IMR-90 (cell line): ENCODE data around the gene SCGB1C2.

ENCODE experiments used
- BHLHE40 ChIP-seq: fragments of 150-350 bp; IDR thresholded peaks from 2 replicates; pipeline ENCODE4 v1.6.1; 2016; ENCODE audit warnings: mild to moderate bottlenecking, low read depth, low read length
- CEBPB ChIP-seq: IDR thresholded peaks from 2 replicates; pipeline ENCODE4 v1.6.1; 2012; ENCODE audit warnings: low read depth, low read length, improper control_type of control experiment
- CHD1 ChIP-seq: IDR thresholded peaks from 2 replicates; pipeline ENCODE4 v1.6.1; 2012; ENCODE audit warnings: low read depth, low read length, improper control_type of control experiment
- MAZ ChIP-seq: IDR thresholded peaks from 2 replicates; pipeline ENCODE4 v1.6.1; 2012; ENCODE audit warnings: low read depth, mild to moderate bottlenecking, low read length, improper control_type of control experiment, moderate library complexity, borderline replicate concordance
- NFE2L2 ChIP-seq: fragments of 150-350 bp; IDR thresholded peaks from 2 replicates; pipeline ENCODE4 v1.6.1; 2016; ENCODE audit warnings: low read depth, mild to moderate bottlenecking, low read length
- POLR2A ChIP-seq: IDR thresholded peaks from 2 replicates; pipeline ENCODE4 v1.6.1; 2012; ENCODE audit warnings: mild to moderate bottlenecking, low read depth, low read length
- USF2 ChIP-seq: fragments of 150-350 bp; IDR thresholded peaks from 2 replicates; pipeline ENCODE4 v1.6.1; 2017; ENCODE audit warnings: mild to moderate bottlenecking, antibody characterized with exemption, low read length, low read depth
- TF ChIP-seq, protein P1 (sequence below): conservative IDR thresholded peaks from 2 replicates; pipeline ENCODE4 v1.5.1; 2012; ENCODE audit warnings: mild to moderate bottlenecking, low read depth, low read length, improper control_type of control experiment

DNA sequence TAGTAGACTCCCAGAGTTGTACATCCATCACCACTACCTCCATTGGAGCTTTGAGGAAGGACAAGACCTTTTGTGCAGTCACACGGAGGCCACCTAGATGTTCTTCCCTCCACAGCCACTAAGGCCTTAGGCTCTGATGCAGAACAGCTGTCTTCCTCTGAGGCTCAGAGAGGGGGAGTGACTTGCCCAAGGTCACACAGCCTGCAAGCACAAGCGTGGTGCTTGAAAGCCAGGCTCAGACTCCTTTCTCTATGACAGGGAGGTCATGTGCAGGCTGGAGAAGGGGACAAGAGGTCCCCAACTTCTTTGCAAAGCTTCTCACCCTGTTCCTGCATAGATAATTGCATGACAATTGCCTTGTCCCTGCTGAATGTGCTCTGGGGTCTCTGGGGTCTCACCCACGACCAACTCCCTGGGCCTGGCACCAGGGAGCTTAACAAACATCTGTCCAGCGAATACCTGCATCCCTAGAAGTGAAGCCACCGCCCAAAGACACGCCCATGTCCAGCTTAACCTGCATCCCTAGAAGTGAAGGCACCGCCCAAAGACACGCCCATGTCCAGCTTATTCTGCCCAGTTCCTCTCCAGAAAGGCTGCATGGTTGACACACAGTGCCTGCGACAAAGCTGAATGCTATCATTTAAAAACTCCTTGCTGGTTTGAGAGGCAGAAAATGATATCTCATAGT lies 12.7 kb downstream of the SCGB1C2 start:
- TF ChIP-seq, protein P1, sequence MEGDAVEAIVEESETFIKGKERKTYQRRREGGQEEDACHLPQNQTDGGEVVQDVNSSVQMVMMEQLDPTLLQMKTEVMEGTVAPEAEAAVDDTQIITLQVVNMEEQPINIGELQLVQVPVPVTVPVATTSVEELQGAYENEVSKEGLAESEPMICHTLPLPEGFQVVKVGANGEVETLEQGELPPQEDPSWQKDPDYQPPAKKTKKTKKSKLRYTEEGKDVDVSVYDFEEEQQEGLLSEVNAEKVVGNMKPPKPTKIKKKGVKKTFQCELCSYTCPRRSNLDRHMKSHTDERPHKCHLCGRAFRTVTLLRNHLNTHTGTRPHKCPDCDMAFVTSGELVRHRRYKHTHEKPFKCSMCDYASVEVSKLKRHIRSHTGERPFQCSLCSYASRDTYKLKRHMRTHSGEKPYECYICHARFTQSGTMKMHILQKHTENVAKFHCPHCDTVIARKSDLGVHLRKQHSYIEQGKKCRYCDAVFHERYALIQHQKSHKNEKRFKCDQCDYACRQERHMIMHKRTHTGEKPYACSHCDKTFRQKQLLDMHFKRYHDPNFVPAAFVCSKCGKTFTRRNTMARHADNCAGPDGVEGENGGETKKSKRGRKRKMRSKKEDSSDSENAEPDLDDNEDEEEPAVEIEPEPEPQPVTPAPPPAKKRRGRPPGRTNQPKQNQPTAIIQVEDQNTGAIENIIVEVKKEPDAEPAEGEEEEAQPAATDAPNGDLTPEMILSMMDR = no peak
- TF ChIP-seq MAZ (no peak), BHLHE40 (no peak), POLR2A (no peak), USF2 (no peak), NFE2L2 (no peak), CHD1 (no peak), CEBPB (no peak)
